HG02623 (cell line): ENCODE measurements around the gene YTHDF1.
"Not testable (repeated sequence)": the region's sequence is repeated elsewhere in the genome, so short reads cannot be mapped to it uniquely, and the experiment has no call there.

Experiments used
- ATAC-seq: cut with Tn5 transposase; IDR thresholded peaks from one replicate; pipeline ENCODE4 v1.9.1; 2021; ENCODE audit warnings: moderate library complexity; ENCODE audit not compliant: unreplicated experiment

The YTHDF1 gene

GRCh38 chr20:63159826-63160640, 55.9 kb downstream of the YTHDF1 start:
- no peak for ATAC-seq

DNA sequence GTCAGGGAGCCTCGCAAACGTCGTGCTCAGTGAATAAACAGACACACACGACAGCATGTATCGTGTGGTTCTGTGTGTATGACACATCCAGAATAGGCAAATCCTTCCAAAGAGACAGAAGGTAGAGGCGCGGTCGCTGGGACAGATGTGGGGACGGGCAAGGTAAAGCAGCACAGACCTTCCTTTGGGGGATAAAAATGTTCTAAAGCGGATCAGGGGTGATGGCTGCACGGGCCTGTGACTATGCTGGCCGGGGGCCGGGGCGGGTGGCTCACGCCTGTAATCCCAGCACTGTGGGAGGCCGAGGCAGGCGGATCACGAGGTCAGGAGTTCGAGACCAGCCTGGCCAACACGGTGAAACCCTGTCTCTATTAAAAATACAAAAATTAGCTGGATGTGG, 56.7 kb downstream of the YTHDF1 start:
- ATAC-seq = not testable (repeated sequence)

DNA sequence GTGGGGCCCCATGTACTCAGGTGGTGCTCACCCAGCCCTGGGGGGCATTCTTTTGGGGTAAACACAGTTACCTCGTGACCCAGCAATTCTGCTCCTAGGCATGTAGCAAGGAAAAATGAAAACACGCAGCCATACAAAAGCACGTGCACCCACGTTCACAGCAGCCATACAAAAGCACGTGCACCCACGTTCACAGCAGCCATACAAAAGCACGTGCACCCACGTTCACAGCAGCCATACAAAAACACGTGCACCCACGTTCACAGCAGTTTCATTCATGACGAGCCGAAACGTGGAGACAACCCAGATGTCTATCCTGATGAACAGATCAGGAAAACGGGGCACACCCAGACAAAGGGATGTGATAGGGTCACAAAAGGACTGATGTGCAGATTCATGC, 57.1 kb downstream of the YTHDF1 start:
- ATAC-seq = no peak

GRCh38 chr20:63158352-63158751, 57.6 kb downstream of the YTHDF1 start:
- no peak for ATAC-seq

- ATAC-seq = not testable (repeated sequence)
These were observed 58.5 kb downstream of the YTHDF1 start for GRCh38 chr20:63157431-63157830.

- ATAC-seq = no peak
These were observed 59.7 kb downstream of the YTHDF1 start for GRCh38 chr20:63156221-63156671.

DNA sequence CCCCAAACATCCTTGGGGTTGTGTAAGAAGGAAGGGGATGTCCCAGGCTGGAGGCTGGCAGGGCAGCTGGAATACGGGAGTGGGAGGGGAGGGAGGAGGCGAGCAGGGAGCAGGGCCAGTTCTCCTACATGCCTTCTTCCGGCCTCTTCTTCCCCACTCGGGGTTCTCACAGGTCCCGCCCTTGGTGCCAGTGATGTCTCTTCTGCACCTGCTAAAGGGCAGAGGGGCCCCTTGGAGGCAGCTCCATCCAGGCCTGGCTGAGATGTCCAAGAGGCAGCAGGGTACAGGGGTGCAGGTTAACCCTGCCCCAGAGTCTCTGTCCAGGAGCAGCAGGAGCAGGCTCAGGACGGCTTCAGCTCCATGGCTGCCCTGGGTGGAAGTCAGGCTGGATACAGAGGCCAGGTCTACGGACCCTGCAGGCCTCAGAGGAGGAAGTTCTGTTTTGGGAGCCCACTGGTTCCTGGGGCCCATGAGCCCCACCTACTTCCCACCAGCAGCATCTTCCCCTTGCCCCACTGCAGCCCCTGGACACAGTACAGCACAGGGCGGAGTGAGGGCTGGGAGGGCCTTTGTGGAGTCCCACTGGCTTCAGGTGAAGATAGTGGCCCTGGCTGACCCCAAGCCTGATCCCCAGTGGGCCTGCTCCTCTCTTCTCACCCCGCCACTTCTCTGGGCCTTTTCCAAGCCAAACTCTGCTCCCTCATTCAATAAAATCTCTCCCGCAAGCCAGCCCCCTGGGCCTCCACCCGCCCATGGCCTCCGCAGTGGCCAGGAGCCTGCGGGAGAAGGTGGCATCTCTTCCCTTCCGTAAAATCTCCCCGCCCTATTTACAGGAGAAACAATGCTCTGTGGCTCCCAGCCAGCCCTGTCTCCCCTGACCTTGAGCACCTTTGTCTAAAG, 60.4 kb downstream of the YTHDF1 start:
- no peak for ATAC-seq

DNA sequence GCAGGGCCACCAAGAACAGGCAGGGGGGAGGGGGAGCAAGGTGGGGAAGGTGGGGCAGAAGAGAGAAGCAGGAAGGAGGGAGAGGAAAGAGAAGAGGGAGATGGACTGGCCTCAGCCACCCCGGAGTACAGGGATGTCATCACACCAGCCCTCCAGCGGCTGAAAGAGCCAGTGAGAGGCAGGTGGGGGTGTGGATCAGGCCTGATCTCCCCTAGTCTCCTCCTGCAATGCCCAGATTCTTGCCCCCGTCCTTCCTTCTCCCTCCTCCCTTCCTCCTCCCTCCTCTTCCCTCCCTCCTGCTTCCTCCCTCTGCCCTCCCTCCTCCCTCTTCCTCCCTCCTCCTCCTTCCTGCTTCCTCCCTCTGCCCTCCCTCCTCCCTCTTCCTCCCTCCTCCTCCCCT, 61.5 kb downstream of the YTHDF1 start:
- ATAC-seq = no peak

- no peak for ATAC-seq
These were observed 62.4 kb downstream of the YTHDF1 start for GRCh38 chr20:63153254-63154221.

DNA sequence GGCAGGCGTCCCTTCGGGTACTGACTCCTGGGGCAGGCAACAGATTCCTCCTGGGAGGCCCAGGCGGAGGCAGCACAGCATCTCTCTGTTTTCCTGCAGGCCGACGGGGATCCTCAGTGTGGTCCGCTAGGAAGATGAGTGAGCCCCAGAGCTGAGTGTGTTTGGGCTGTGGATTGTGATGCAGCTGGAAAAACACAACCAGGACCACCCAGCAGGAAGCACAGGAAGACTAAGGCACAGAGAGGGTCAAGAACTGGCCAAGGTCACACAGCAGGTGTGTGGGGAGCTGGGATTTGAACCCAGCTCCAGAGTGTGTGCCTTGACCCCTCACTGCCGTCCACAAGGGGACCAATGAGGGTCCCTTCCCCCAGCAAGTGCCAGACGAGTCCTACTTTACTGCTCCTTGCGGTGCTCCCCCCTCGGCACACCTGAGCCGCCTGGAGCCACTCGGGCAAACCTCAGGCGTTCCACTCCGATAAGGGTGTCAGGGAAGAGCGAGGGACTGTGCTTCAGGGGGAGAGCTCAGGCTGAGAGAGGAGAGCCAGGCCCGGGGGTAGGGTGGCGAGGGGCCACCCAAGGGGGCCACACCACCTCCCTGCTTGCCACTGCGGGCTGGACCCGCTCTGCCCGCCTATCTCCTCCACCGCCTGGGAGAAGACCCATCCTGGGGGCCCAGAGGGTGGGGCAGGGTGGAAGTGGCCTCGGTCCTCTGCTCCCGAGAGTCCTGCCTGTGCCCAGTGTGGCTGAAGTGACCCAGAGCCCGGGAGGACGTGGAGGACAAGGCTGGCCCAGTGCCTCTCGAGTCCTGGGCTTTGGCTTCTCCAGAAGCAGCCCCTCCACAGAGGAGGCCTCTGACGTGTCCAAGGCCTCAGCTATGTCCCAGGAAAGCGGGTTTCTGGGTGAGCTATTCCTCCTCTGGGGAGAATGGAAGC, 63.3 kb downstream of the YTHDF1 start:
- no peak for ATAC-seq

GRCh38 chr20:63151554-63152321, 64.2 kb downstream of the YTHDF1 start:
- ATAC-seq = no peak

DNA sequence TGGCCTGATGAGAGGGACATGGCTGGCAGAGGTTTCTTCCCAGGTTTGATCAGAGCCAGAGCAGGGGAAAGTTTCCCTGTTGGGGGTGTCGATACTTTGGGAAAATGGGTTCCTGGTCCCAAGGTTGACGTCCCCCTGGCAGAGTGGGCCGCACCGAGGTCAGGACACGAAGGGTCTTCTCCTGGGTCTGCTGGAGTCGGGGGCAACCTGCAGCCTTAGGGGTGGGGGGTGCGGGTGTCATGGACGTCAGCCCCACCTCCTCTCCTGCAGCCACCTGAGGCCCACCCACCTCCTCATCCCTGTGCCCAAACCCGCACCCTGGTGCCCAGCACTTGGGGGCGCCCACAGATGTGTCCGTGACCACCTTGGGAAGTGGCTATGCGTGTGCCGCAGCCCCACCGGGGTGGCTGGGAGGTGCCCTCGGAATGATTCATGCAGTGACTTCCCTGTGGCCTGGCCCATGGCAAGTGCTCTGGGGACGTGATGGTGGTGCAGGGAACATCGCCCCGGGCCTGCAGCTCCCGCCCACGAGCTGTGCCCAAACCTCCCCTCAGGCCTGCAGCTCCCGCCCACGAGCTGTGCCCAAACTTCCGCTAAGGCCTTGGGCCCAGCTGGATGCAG, 64.9 kb downstream of the YTHDF1 start:
- no peak for ATAC-seq

DNA sequence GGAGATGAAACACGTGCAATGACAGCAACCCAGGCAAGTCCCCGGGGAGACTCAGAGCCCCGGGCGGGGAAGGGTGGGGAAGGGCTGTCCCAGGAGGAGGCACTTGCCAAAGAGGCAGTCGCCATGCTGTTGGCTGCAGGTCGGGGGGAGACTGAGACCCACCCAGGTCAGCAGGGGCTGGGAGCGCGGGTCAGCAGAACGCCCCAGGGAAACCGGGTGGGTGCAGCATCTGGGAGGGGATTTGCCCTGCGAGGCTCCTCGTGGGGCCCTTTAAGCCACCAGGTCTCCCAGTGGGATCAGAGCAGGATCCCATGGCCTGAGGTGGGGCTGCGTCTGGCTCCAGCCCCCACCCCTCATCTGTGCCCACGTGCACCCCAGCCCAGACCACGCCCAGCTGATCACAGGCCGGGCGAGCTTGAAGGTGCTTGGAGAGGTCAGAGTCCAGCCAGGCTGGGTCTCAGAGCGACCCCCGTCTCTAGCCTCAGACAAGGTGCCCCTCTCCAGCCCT, 65.5 kb downstream of the YTHDF1 start:
- no peak for ATAC-seq

GRCh38 chr20:63149531-63150192, 66.3 kb downstream of the YTHDF1 start:
- ATAC-seq = no peak

GRCh38 chr20:63148696-63149095, 67.2 kb downstream of the YTHDF1 start:
- ATAC-seq = no peak

DNA sequence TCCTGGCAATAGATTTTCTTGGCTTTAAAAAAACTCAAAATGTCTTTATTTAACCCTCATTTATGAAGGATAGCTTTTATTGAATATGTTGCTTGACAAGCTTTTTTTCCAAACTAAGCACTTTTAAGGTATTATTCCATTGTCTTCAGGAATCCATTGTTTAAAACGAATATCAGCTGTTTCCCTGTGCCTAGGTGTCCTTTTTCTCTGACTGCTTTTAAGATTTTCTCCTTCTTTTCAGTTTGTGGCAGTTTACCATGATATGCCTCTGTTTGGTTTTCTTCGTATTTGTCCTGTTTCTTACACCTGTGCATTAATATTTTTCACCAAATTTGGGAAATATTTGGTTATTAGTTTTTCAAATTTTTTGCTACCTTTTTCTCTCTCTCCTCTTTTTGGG, 68.4 kb downstream of the YTHDF1 start:
- ATAC-seq = no peak
